ENCODE data around the gene GAREM1. TPM values are rescaled to one million over a fixed set of nuclear protein-coding genes. Genes with fewer than 3 reads are reported as not detected.

Gene GAREM1
- total RNA-seq, 1 experiment from 2014 or later: 4.7 TPM

DNA sequence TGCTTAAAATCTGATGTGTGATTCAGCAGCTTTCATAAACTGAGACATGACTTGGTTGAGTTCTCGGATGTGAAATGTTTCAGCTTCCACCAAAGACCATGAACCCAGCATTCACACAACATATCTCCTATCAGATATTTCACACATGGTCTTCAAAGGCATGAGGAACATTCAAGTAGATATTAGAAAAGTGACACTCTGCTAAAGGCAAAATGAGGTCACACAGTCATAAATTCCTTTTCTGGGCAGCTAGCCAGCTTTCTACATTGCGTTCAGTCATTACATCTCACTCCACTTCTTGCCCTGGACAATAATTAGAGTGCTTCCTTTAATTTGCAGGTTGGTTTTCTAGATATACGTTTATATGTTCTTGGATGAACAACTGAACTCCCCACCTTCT is 96.7 kb downstream of the GAREM1 start:
- Histone ChIP-seq H3K27me3 (ENCODE audit: control insufficient read depth, insufficient read depth, low read length) (no peaks in the 10 kb centered on the region), H3K27ac (ENCODE audit: low read length) (no peak overlapping the region), H3K4me1 (ENCODE audit: control insufficient read depth, insufficient read depth, low read length) (no peaks in the 10 kb centered on the region), H3K36me3 (ENCODE audit: control insufficient read depth, insufficient read depth, low read length) (no peaks in the 10 kb centered on the region), H3K4me3 (ENCODE audit: low read depth in 2 of 2, low read length in 2 of 2) (no peak overlapping the region), H3K9me3 (ENCODE audit: control insufficient read depth, insufficient read depth, low read depth, low read length) (no peaks in the 10 kb centered on the region)
- TF ChIP-seq TCF7L2 (IDR thresholded peaks at IDR 0.05; ENCODE audit: low read depth, low read length) (no peak), REST (IDR thresholded peaks at IDR 0.05; ENCODE audit: insufficient read depth in 1 of 2, low read depth in 2 of 2, low read length in 1 of 2) (no peak), POLR2AphosphoS5 (IDR thresholded peaks at IDR 0.05; ENCODE audit: low read depth, low read length) (no peak), SIN3A (IDR thresholded peaks at IDR 0.05; ENCODE audit: borderline replicate concordance, insufficient read depth, low read depth, low read length) (no peak)
- TF ChIP-seq, protein P1, sequence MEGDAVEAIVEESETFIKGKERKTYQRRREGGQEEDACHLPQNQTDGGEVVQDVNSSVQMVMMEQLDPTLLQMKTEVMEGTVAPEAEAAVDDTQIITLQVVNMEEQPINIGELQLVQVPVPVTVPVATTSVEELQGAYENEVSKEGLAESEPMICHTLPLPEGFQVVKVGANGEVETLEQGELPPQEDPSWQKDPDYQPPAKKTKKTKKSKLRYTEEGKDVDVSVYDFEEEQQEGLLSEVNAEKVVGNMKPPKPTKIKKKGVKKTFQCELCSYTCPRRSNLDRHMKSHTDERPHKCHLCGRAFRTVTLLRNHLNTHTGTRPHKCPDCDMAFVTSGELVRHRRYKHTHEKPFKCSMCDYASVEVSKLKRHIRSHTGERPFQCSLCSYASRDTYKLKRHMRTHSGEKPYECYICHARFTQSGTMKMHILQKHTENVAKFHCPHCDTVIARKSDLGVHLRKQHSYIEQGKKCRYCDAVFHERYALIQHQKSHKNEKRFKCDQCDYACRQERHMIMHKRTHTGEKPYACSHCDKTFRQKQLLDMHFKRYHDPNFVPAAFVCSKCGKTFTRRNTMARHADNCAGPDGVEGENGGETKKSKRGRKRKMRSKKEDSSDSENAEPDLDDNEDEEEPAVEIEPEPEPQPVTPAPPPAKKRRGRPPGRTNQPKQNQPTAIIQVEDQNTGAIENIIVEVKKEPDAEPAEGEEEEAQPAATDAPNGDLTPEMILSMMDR (IDR thresholded peaks at IDR 0.05): no peak
- ChIA-PET POLR2A (no interaction called here), CTCF (no interaction called here)
- in situ Hi-C loops (cut with HindIII; ENCODE audit: low pct_unique_long_range_greater_than_20kb, low sequenced_read_pairs) (no loop called here), intact Hi-C loops (cut with micrococcal nuclease; ENCODE audit: unreplicated experiment) (no loop called here)
- DNase-seq (ENCODE audit: low read depth, low spot score) (no peak), ATAC-seq (no peak)
- BruUV-seq (replicated peaks): no TSS peak

DNA sequence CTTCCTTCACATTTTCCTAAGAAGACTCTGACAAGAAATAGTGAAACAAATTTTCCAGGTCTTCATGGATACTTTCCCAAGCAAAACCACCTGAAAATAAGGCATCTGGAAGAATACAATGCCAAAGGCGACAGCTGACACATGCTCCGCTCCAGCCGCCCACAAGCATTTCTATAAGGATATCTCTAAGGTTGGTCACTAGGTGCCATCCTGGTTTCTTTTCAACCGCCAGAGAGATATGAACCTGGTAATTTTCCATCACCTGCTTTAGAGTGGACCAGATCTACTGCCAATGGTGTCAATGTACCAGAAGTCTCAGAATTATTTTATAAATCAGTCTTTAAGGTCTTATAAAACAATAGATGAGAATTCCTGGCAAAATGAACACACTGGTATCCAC is 97.2 kb downstream of the GAREM1 start:
- H3K27me3 ChIP-seq (ENCODE audit: control insufficient read depth, insufficient read depth, low read length): no peaks in the 10 kb centered on the region
- ATAC-seq (no peak), DNase-seq (ENCODE audit: low read depth, low spot score) (no peak)
- H3K9me3 ChIP-seq (ENCODE audit: control insufficient read depth, insufficient read depth, low read depth, low read length): no peaks in the 10 kb centered on the region
- H3K27ac ChIP-seq (ENCODE audit: low read length): no peak overlapping the region
- H3K36me3 ChIP-seq (ENCODE audit: control insufficient read depth, insufficient read depth, low read length): no peaks in the 10 kb centered on the region
- H3K4me1 ChIP-seq (ENCODE audit: control insufficient read depth, insufficient read depth, low read length): no peaks in the 10 kb centered on the region
- in situ Hi-C loops (cut with HindIII; ENCODE audit: low pct_unique_long_range_greater_than_20kb, low sequenced_read_pairs): no loop called here
- ChIA-PET POLR2A (no interaction called here), CTCF (no interaction called here)
- no peak overlapping the region for H3K4me3 ChIP-seq (ENCODE audit: low read depth in 2 of 2, low read length in 2 of 2)
- BruUV-seq (replicated peaks): no TSS peak
- TF ChIP-seq POLR2AphosphoS5 (IDR thresholded peaks at IDR 0.05; ENCODE audit: low read depth, low read length): no peak
- intact Hi-C loops (cut with micrococcal nuclease; ENCODE audit: unreplicated experiment): no loop called here

- in situ Hi-C loops (cut with HindIII; ENCODE audit: low pct_unique_long_range_greater_than_20kb, low sequenced_read_pairs) (no loop called here), intact Hi-C loops (cut with micrococcal nuclease; ENCODE audit: unreplicated experiment) (no loop called here)
- ChIA-PET CTCF (no interaction called here), POLR2A (no interaction called here)
- Histone ChIP-seq H3K9me3 (ENCODE audit: control insufficient read depth, insufficient read depth, low read depth, low read length) (no peaks in the 10 kb centered on the region), H3K4me3 (ENCODE audit: low read depth in 2 of 2, low read length in 2 of 2) (no peak overlapping the region), H3K4me1 (ENCODE audit: control insufficient read depth, insufficient read depth, low read length) (no peaks in the 10 kb centered on the region), H3K36me3 (ENCODE audit: control insufficient read depth, insufficient read depth, low read length) (no peaks in the 10 kb centered on the region), H3K27me3 (ENCODE audit: control insufficient read depth, insufficient read depth, low read length) (no peaks in the 10 kb centered on the region), H3K27ac (ENCODE audit: low read length) (no peak overlapping the region)
- no peak for DNase-seq (ENCODE audit: low read depth, low spot score)
- no TSS peak for BruUV-seq (replicated peaks)
- TF ChIP-seq POLR2AphosphoS5 (IDR thresholded peaks at IDR 0.05; ENCODE audit: low read depth, low read length) (no peak), SIN3A (IDR thresholded peaks at IDR 0.05; ENCODE audit: borderline replicate concordance, insufficient read depth, low read depth, low read length) (no peak), REST (IDR thresholded peaks at IDR 0.05; ENCODE audit: insufficient read depth in 1 of 2, low read depth in 2 of 2, low read length in 1 of 2) (no peak), TCF7L2 (IDR thresholded peaks at IDR 0.05; ENCODE audit: low read depth, low read length) (no peak)
- TF ChIP-seq, protein P1 (IDR thresholded peaks at IDR 0.05): no peak
- no peak for ATAC-seq
Observed at GRCh38 chr18:32372381-32373061, 98.2 kb downstream of the GAREM1 start.

Measured in Panc1 (cell line).